ENCODE data around the gene ZBTB16. TPM values are rescaled to one million over a fixed set of nuclear protein-coding genes. Genes with fewer than 3 reads are reported as not detected.

ZBTB16 gene
- total and polyA plus RNA-seq, 2 of the 4 experiments (the other 2 are of a cell fraction): not detected

- intact Hi-C loops (cut with micrococcal nuclease) (no loop called here), dilution Hi-C loops (cut with HindIII; ENCODE audit: low sequenced_read_pairs, unreplicated experiment) (no loop called here), in situ Hi-C loops (cut with MboI; ENCODE audit: low sequenced_read_pairs) (no loop called here)
- H3K27me3 ChIP-seq (ENCODE audit: control insufficient read depth, insufficient read depth, low read length): peaks cover 33% of the 10 kb centered on the region
- H3K27ac ChIP-seq (ENCODE audit: insufficient read depth, low read length): no peak overlapping the region
- H3K9ac ChIP-seq (ENCODE audit: low read depth, low read length): no peak overlapping the region
- no peak overlapping the region for H2AK5ac ChIP-seq (ENCODE audit: low read depth, low read length)
- H2BK5ac ChIP-seq (ENCODE audit: low read depth, low read length, poor library complexity, severe bottlenecking): no peak overlapping the region
- no peak overlapping the region for H3K4me2 ChIP-seq (ENCODE audit: low read depth, low read length)
- H3K9me1 ChIP-seq (ENCODE audit: insufficient read depth, low read length): no peaks in the 10 kb centered on the region
- 0 out of 2 replicates have a peak, but pooled peaks cover 2% of the 10 kb centered on the region for H3K9me3 ChIP-seq (ENCODE audit: control insufficient read depth, insufficient read depth, low read length)
- no peaks in the 10 kb centered on the region for H3K36me3 ChIP-seq (ENCODE audit: control insufficient read depth, insufficient read depth, low read length)
- no peak overlapping the region for H4K5ac ChIP-seq (ENCODE audit: low read depth, low read length)
- H3K4me3 ChIP-seq (ENCODE audit: insufficient read depth, low read depth, low read length): no peak overlapping the region
- H4K91ac ChIP-seq (ENCODE audit: insufficient read depth, low read depth, low read length): no peak overlapping the region
- no peaks in the 10 kb centered on the region for H3K79me1 ChIP-seq (ENCODE audit: low read depth in 1 of 2, low read length in 2 of 2)
- ChIA-PET POLR2A (ENCODE audit: unreplicated experiment) (no interaction called here), CTCF (no interaction called here)
- H2BK120ac ChIP-seq (ENCODE audit: low read depth, low read length): no peak overlapping the region
- no peak overlapping the region for H2AFZ ChIP-seq (replicated peaks; ENCODE audit: low read length, poor library complexity)
- H3K56ac ChIP-seq (ENCODE audit: extremely low read depth, insufficient read depth, low read length): no peak overlapping the region
- BruUV-seq (replicated peaks): no TSS peak
- DNase-seq (no peak), ATAC-seq (ENCODE audit: low read depth) (no peak)
- no peak overlapping the region for H2BK20ac ChIP-seq (ENCODE audit: low read depth, low read length)
- TF ChIP-seq RAD21 (IDR thresholded peaks at IDR 0.05; ENCODE audit: low read length) (no peak), RCOR1 (IDR thresholded peaks at IDR 0.05; ENCODE audit: insufficient replicate concordance, low read length) (no peak), MAZ (IDR thresholded peaks at IDR 0.05; ENCODE audit: borderline replicate concordance, low read depth, low read length) (no peak), BHLHE40 (IDR thresholded peaks at IDR 0.05; ENCODE audit: low read depth, low read length) (no peak), SMC3 (IDR thresholded peaks at IDR 0.05; ENCODE audit: low read depth, low read length) (no peak), FOS (IDR thresholded peaks at IDR 0.05; ENCODE audit: low read depth, low read length) (no peak), CHD1 (IDR thresholded peaks at IDR 0.05; ENCODE audit: low read depth, low read length) (no peak), USF2 (IDR thresholded peaks at IDR 0.05; ENCODE audit: low read depth, low read length) (no peak), POLR2A (IDR thresholded peaks at IDR 0.05; ENCODE audit: low read depth, low read length) (no peak), RFX5 (IDR thresholded peaks at IDR 0.05; ENCODE audit: low read depth, low read length) (no peak), NFE2L2 (IDR thresholded peaks at IDR 0.05; ENCODE audit: low read depth, low read length) (no peak), MXI1 (IDR thresholded peaks at IDR 0.05; ENCODE audit: borderline replicate concordance, low read depth, low read length) (no peak)
- TF ChIP-seq, protein P1, sequence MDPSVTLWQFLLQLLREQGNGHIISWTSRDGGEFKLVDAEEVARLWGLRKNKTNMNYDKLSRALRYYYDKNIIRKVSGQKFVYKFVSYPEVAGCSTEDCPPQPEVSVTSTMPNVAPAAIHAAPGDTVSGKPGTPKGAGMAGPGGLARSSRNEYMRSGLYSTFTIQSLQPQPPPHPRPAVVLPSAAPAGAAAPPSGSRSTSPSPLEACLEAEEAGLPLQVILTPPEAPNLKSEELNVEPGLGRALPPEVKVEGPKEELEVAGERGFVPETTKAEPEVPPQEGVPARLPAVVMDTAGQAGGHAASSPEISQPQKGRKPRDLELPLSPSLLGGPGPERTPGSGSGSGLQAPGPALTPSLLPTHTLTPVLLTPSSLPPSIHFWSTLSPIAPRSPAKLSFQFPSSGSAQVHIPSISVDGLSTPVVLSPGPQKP (IDR thresholded peaks at IDR 0.05; ENCODE audit: borderline replicate concordance, low read depth, low read length): no peak
- TF ChIP-seq, protein P2, sequence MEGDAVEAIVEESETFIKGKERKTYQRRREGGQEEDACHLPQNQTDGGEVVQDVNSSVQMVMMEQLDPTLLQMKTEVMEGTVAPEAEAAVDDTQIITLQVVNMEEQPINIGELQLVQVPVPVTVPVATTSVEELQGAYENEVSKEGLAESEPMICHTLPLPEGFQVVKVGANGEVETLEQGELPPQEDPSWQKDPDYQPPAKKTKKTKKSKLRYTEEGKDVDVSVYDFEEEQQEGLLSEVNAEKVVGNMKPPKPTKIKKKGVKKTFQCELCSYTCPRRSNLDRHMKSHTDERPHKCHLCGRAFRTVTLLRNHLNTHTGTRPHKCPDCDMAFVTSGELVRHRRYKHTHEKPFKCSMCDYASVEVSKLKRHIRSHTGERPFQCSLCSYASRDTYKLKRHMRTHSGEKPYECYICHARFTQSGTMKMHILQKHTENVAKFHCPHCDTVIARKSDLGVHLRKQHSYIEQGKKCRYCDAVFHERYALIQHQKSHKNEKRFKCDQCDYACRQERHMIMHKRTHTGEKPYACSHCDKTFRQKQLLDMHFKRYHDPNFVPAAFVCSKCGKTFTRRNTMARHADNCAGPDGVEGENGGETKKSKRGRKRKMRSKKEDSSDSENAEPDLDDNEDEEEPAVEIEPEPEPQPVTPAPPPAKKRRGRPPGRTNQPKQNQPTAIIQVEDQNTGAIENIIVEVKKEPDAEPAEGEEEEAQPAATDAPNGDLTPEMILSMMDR (conservative IDR thresholded peaks at IDR 0.05; ENCODE audit: low read depth, low read length): no peak
- no peaks in the 10 kb centered on the region for H3K4me1 ChIP-seq (ENCODE audit: control insufficient read depth, insufficient read depth, low read length)
- no peak overlapping the region for H3K18ac ChIP-seq (ENCODE audit: low read depth, low read length)
- H4K20me1 ChIP-seq (ENCODE audit: insufficient read depth, low read length): no peaks in the 10 kb centered on the region
- no peak overlapping the region for H3K23ac ChIP-seq (ENCODE audit: low read depth, low read length)
- H3K14ac ChIP-seq (replicated peaks; ENCODE audit: low read depth, low read length): no peak overlapping the region
- no peak overlapping the region for H4K8ac ChIP-seq (ENCODE audit: low read depth in 2 of 2, low read length in 2 of 2)
- no peak overlapping the region for H2AK9ac ChIP-seq (replicated peaks; ENCODE audit: low read depth, low read length, poor library complexity)
- no CpG with 5 or more reads among the region's 2 CpGs for WGBS, 2 experiments (ENCODE audit: extremely low coverage in 2 of 2, insufficient read length in 1 of 2)
- H2BK15ac ChIP-seq (ENCODE audit: low read depth, low read length): no peak overlapping the region
- H3K4ac ChIP-seq (ENCODE audit: low read depth, low read length): no peak overlapping the region
These were observed 211.8 kb downstream of the ZBTB16 start for GRCh38 chr11:114271316-114271715.

All from IMR-90 (cell line).